ENCODE results near the gene GREB1. TPM values are rescaled to one million over a fixed set of nuclear protein-coding genes. Genes with fewer than 3 reads are reported as not detected.

The GREB1 gene
- total RNA-seq, 1 donor = under 0.01 TPM

GRCh38 chr2:11588228-11589110, 54.6 kb downstream of the GREB1 start:
- DNase-seq (ENCODE audit: low read depth) = no peak
- no peak overlapping the region for H3K4me3 ChIP-seq (ENCODE audit: low read depth, low read length)
- no peak for TF ChIP-seq CTCF (IDR thresholded peaks at IDR 0.05; ENCODE audit: insufficient read depth, low read depth, low read length)

- no peak overlapping the region for H3K4me3 ChIP-seq (ENCODE audit: low read depth, low read length)
- no peak for DNase-seq (ENCODE audit: low read depth)
- peak; percentile 14 for TF ChIP-seq CTCF (IDR thresholded peaks at IDR 0.05; ENCODE audit: insufficient read depth, low read depth, low read length)
These were observed 55.6 kb downstream of the GREB1 start for GRCh38 chr2:11589316-11589940.

- DNase-seq (ENCODE audit: low read depth) = no peak
- H3K4me3 ChIP-seq (ENCODE audit: low read depth, low read length) = no peak overlapping the region
- no peak for TF ChIP-seq CTCF (IDR thresholded peaks at IDR 0.05; ENCODE audit: insufficient read depth, low read depth, low read length)
These were observed 56.3 kb downstream of the GREB1 start for GRCh38 chr2:11590193-11590592.

- H3K4me3 ChIP-seq (ENCODE audit: low read depth, low read length) = no peak overlapping the region
- no peak for TF ChIP-seq CTCF (IDR thresholded peaks at IDR 0.05; ENCODE audit: insufficient read depth, low read depth, low read length)
- no peak for DNase-seq (ENCODE audit: low read depth)
These were observed 57.2 kb downstream of the GREB1 start for GRCh38 chr2:11591091-11591490.

- no peak for DNase-seq (ENCODE audit: low read depth)
- TF ChIP-seq CTCF (IDR thresholded peaks at IDR 0.05; ENCODE audit: insufficient read depth, low read depth, low read length) = no peak
- no peak overlapping the region for H3K4me3 ChIP-seq (ENCODE audit: low read depth, low read length)
These were observed 59.1 kb downstream of the GREB1 start for GRCh38 chr2:11592671-11593574.

- no peak for DNase-seq (ENCODE audit: low read depth)
- H3K4me3 ChIP-seq (ENCODE audit: low read depth, low read length) = no peak overlapping the region
- TF ChIP-seq CTCF (IDR thresholded peaks at IDR 0.05; ENCODE audit: insufficient read depth, low read depth, low read length) = no peak
These were observed 63.0 kb downstream of the GREB1 start for GRCh38 chr2:11596801-11597200.
